ENCODE measurements around the gene ZNF652.
"Not testable (repeated sequence)": the region's sequence is repeated elsewhere in the genome, so short reads cannot be mapped to it uniquely, and the experiment has no call there.

ZNF652 gene

GRCh38 chr17:49261540-49261939, 100.5 kb downstream of the ZNF652 start:
- DNase-seq (ENCODE audit: low read depth in 2 of 2) = not testable (repeated sequence)

GRCh38 chr17:49260817-49261291, 101.2 kb downstream of the ZNF652 start:
- DNase-seq (ENCODE audit: low read depth in 2 of 2) = no peak

GRCh38 chr17:49260011-49260816, 101.8 kb downstream of the ZNF652 start:
- DNase-seq (ENCODE audit: low read depth in 2 of 2) = peak; percentile 21 to 39

GRCh38 chr17:49259663-49260010, 102.4 kb downstream of the ZNF652 start:
- no peak for DNase-seq (ENCODE audit: low read depth in 2 of 2)

GRCh38 chr17:49258394-49258793, 103.7 kb downstream of the ZNF652 start:
- DNase-seq (ENCODE audit: low read depth in 2 of 2) = no peak

GRCh38 chr17:49255125-49255524, 106.9 kb downstream of the ZNF652 start:
- no peak for DNase-seq (ENCODE audit: low read depth in 2 of 2)

- no peak for DNase-seq (ENCODE audit: low read depth in 2 of 2)
Measured at GRCh38 chr17:49254066-49254465, 108.0 kb downstream of the ZNF652 start.

- DNase-seq (ENCODE audit: low read depth in 2 of 2) = no peak
Measured at GRCh38 chr17:49252148-49252695, 109.8 kb downstream of the ZNF652 start.

GRCh38 chr17:49249890-49250522, 112.0 kb downstream of the ZNF652 start:
- no peak for DNase-seq (ENCODE audit: low read depth in 2 of 2)

GRCh38 chr17:49249292-49249794, 112.7 kb downstream of the ZNF652 start:
- no peak for DNase-seq (ENCODE audit: low read depth in 2 of 2)

GRCh38 chr17:49247944-49248343, 114.1 kb downstream of the ZNF652 start:
- no peak for DNase-seq (ENCODE audit: low read depth in 2 of 2)

- DNase-seq (ENCODE audit: low read depth in 2 of 2) = no peak
Measured at GRCh38 chr17:49244839-49245238, 117.2 kb downstream of the ZNF652 start.

Measured in stimulated activated CD4-positive, alpha-beta T cell treated with anti-CD3 and anti-CD28 coated beads, Interleukin-12 subunit alpha, Interleukin-12 subunit beta, amount 100 ng/mL, for 24 hours (primary cell).